AG04449 (cell line): ENCODE results near the gene CAPZB.

Experiments
- CTCF ChIA-PET: fragments of 350-600 bp; formaldehyde crosslinking; extraction: SDS; loops from one replicate; lab custom pipeline; 2021; ENCODE audit warnings: antibody characterized with exemption; lab: Yijun Ruan, JAX
- POLR2A ChIA-PET: fragments of 400-600, 350-600 bp; formaldehyde crosslinking; extraction: SDS; loops from one replicate; lab custom pipeline; 2020; ENCODE audit warnings: antibody characterized with exemption, inconsistent platforms; lab: Yijun Ruan, JAX
- DNase-seq: peaks from one replicate; pipeline ENCODE4 v3.0.0-alpha.2; 2010; ENCODE audit warnings: low read depth, low spot score
- H3K4me3 ChIP-seq: 2 replicates; pipeline ENCODE4 v1.5.1; 2011; ENCODE audit warnings: low read depth, mild to moderate bottlenecking, control low read depth, low read length
- TF ChIP-seq, protein P1 (sequence below): IDR thresholded peaks from one replicate; pipeline ENCODE4 v1.5.1; 2011; ENCODE audit warnings: mild to moderate bottlenecking, moderate library complexity, low read length, control low read depth, inconsistent platforms; ENCODE audit not compliant: insufficient read depth; ENCODE audit errors: missing control alignments

CAPZB gene

DNA sequence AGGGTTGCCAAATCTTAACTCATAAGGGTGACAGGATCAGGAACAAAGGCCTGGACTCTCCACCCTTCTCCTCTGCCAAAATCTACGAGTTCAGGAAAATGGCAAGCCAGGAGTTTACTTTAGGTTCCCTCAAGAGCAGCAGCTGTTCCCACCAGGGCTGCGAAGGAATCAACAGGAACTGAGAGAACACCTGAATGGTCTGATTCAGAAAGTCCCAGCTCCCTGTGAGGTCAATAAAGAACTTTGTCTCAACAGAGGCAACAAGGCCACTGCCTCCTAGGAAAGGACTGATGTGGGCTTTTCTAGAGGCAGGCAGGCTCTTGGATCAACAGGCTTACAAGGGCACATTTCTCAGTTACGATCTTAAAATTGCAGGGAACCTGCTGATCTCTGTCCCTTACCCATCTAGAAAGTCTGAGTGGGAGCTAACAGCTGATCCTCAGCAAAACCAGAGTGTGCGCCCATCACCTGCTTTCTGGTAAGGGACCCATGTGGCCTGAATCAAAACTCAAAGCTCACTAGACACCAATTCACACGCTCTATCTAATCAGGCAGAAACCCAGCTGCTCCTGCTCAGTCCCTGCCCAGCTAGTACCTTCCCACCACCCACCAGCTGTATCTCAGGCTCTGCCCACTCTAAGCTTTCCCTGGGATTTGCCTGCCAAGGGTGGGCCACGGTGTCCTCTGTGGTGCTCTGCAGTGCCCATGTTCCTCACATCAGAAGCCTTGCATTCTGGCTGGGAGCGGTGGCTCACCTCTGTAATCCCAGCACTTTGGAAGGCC is 83.1 kb downstream of the CAPZB start:
- H3K4me3 ChIP-seq, result no peak overlapping the region
- TF ChIP-seq, protein P1, sequence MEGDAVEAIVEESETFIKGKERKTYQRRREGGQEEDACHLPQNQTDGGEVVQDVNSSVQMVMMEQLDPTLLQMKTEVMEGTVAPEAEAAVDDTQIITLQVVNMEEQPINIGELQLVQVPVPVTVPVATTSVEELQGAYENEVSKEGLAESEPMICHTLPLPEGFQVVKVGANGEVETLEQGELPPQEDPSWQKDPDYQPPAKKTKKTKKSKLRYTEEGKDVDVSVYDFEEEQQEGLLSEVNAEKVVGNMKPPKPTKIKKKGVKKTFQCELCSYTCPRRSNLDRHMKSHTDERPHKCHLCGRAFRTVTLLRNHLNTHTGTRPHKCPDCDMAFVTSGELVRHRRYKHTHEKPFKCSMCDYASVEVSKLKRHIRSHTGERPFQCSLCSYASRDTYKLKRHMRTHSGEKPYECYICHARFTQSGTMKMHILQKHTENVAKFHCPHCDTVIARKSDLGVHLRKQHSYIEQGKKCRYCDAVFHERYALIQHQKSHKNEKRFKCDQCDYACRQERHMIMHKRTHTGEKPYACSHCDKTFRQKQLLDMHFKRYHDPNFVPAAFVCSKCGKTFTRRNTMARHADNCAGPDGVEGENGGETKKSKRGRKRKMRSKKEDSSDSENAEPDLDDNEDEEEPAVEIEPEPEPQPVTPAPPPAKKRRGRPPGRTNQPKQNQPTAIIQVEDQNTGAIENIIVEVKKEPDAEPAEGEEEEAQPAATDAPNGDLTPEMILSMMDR, result no peak
- ChIA-PET CTCF (interaction anchor here (0.8 to 3.7 kb wide), 6 partner anchors 9 to 256 kb away, joined by 3 to 24 read pairs (median 10); no protein-coding TSS in a partner anchor), POLR2A (interaction anchor here (1.3 kb wide), 1 partner anchor 43 kb away, joined by 4 read pairs; no protein-coding TSS in a partner anchor)
- no peak for DNase-seq

DNA sequence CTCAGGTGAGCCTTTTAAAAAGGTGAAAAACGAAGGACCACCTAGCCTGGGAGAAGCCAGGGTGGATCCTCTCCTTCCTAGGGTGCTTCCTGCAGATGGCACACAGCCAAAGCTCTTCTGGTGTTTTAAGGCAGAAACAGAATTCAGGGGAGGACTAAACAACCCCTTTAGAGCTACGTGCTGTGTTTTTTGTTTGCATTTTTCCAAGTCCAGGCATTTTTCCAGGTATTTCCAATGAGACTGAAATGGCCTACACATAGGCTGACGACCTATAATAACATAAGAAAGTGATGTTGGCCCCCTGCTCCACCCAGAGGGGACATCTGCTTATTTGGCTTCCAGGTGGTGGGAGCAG is 83.8 kb downstream of the CAPZB start:
- TF ChIP-seq, protein P1, result no peak
- H3K4me3 ChIP-seq, result no peak overlapping the region
- DNase-seq, result no peak
- CTCF ChIA-PET, result interaction anchor here (1.2 to 3.7 kb wide), 5 partner anchors 10 to 256 kb away, joined by 4 to 24 read pairs (median 17); no protein-coding TSS in a partner anchor
- POLR2A ChIA-PET, result no interaction called here

DNA sequence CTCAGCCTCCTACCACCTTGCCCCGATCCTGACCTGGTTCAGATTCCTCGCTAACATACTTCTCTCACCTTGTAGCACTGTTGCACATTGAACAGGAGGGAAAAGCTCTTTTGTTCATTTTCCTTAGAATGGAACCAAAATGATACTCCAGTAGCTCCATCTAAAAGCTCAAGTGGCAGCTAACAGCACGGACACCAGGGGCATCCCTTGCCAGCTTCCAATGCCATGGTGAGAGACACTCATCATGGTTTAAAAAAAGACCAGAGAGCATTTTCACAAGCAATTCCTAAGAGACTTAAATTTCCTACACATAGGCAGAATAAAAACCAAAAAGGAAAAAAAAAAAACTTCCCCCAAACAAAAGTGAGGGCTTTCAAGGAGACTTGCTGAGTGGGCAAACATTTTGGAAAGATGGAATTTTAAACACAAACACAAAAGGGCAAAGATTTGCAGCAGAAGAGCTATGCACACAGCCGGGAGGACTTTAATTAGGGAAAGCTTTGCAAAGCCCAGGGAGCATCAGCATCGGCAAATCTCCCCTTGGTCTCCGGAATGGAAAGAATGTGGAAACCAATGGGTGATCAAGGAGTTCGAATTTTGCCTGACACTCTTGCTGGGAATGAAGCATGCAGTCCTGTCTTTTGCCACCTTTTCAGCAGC is 84.3 kb downstream of the CAPZB start:
- no peak for DNase-seq
- H3K4me3 ChIP-seq, result no peak overlapping the region
- TF ChIP-seq, protein P1, result no peak
- ChIA-PET CTCF (interaction anchor here (1.0 to 3.7 kb wide), 9 partner anchors 9 to 261 kb away, joined by 3 to 24 read pairs (median 5); partner anchors contain the start of gene NBL1), POLR2A (no interaction called here)

DNA sequence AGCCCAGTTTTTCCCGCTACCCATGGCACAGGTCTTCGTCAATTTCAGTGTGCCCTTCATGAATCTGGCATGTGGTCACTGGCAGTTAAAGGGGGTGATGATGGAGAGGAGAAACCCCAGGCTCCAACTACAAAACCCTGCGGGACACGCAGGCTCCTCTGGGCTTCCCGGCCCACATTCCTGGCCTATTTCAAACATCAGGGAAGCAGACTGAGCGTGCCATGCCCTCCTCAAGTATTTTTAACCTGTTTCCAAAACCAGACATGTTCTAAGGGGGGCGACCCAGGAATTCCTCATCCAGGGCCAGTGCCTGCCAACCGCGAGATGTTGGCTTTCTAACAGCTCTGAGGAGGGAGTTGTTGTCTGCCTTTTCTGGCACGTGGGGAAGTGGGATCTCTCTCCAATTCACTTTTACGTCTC is 85.1 kb downstream of the CAPZB start:
- DNase-seq, result no peak
- TF ChIP-seq, protein P1, result no peak
- ChIA-PET CTCF (interaction anchor here (1.0 to 3.7 kb wide), 8 partner anchors 9 to 262 kb away, joined by 3 to 24 read pairs (median 11); partner anchors contain the start of gene NBL1), POLR2A (interaction anchor here (0.7 kb wide), 2 partner anchors 9 to 221 kb away, joined by 3 read pairs; no protein-coding TSS in a partner anchor)
- no peak overlapping the region for H3K4me3 ChIP-seq

DNA sequence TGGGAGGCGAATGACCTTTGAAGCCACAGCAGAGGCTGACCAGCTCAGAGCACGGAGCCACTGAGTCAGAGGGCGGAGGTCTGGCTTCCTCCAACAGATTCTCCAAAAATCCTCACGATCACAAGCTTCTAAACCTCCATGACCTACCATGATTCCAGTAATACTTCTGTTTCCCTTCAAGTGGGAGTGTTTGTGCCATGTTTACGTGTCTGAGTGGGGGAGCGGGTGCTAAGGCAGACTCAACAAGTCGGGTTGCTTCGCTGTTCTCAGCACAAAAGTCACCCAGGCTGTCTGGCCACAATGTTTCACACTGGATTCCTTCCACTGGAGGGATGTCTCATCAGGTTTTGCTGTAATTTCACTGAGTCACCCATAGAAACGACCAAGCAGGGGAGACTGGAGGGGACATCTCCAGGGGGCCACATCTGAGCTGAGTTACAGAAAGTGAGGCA is 87.0 kb downstream of the CAPZB start:
- DNase-seq, result peak; percentile 96

More for the DNA sequence above, 87.0 kb downstream of the CAPZB start:
- TF ChIP-seq, protein P1, result peak; percentile 70
- ChIA-PET CTCF (interaction anchor here (0.6 to 3.3 kb wide), 30 partner anchors 9 to 306 kb away, joined by 3 to 20 read pairs (median 4); partner anchors contain the start of genes EMC1 and MRTO4), POLR2A (interaction anchor here (0.6 to 1.0 kb wide), 6 partner anchors 12 to 178 kb away, joined by 3 to 4 read pairs (median 3); partner anchors contain the start of gene CAPZB)
- no peak overlapping the region for H3K4me3 ChIP-seq
